ENCODE measurements around the gene UFL1. TPM values are rescaled to one million over a fixed set of nuclear protein-coding genes. Genes with fewer than 3 reads are reported as not detected.

UFL1 gene
- total RNA-seq, 1 donor from 2014 or later, result 39.5 TPM

DNA sequence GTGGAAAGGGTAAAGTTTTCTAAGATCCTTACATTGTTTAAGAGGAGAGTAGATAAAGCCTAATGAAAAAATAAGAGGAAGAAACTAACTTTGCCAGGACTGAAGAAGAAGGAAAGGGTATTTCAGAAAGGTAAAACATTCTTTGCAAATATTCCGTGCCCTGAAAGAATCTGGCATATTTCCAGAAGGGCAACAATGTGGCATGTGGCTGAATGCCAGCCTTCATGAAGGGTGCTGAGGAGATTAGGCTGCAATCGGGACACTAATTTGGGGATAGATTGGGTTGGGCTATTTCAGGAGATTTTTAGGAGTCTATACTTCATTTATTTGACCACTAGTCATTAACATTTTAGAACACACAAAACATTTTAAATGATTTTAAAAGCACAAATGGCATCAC, 16.2 kb upstream of the UFL1 start:
- Mint-ChIP-seq H3K27ac (no peak overlapping the region), H3K36me3 (peaks cover 48% of the 10 kb centered on the region), H3K4me1 (no peaks in the 10 kb centered on the region), H3K27me3 (ENCODE audit: low read depth) (no peaks in the 10 kb centered on the region), H3K4me3 (no peak overlapping the region), H3K9me3 (peaks cover 48% of the 10 kb centered on the region)
- no peak for DNase-seq (ENCODE audit: low spot score in 2 of 2, unreplicated experiment in 2 of 2)
- TF ChIP-seq, protein P1, sequence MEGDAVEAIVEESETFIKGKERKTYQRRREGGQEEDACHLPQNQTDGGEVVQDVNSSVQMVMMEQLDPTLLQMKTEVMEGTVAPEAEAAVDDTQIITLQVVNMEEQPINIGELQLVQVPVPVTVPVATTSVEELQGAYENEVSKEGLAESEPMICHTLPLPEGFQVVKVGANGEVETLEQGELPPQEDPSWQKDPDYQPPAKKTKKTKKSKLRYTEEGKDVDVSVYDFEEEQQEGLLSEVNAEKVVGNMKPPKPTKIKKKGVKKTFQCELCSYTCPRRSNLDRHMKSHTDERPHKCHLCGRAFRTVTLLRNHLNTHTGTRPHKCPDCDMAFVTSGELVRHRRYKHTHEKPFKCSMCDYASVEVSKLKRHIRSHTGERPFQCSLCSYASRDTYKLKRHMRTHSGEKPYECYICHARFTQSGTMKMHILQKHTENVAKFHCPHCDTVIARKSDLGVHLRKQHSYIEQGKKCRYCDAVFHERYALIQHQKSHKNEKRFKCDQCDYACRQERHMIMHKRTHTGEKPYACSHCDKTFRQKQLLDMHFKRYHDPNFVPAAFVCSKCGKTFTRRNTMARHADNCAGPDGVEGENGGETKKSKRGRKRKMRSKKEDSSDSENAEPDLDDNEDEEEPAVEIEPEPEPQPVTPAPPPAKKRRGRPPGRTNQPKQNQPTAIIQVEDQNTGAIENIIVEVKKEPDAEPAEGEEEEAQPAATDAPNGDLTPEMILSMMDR (IDR thresholded peaks at IDR 0.05; ENCODE audit: unreplicated experiment), result no peak

DNA sequence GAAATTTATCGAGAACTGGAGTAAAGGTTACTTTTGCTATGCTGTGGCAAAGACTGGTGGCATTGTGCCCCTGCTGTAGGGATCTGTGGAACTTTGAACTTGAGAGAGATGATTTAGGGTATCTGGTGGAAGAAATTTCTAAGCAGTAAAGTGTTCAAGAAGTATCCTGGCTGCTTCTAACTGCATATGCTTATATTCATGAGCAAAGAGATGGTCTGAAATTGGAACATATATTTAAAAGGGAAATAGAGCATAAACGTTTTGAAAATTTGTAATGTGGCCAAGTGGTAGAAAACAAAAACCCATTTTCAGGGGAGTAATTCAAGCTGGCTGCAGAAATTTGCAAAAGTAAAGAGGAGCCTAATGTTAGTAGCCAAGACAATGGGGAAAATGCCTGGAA, 12.3 kb upstream of the UFL1 start:
- H3K4me3 Mint-ChIP-seq, result no peak overlapping the region
- H3K36me3 Mint-ChIP-seq, result peaks cover 48% of the 10 kb centered on the region
- no peak overlapping the region for H3K27ac Mint-ChIP-seq
- H3K9me3 Mint-ChIP-seq, result peaks cover 38% of the 10 kb centered on the region
- no peaks in the 10 kb centered on the region for H3K27me3 Mint-ChIP-seq (ENCODE audit: low read depth)
- TF ChIP-seq, protein P1 (IDR thresholded peaks at IDR 0.05; ENCODE audit: unreplicated experiment), result no peak
- no peak for DNase-seq (ENCODE audit: low spot score in 2 of 2, unreplicated experiment in 2 of 2)
- H3K4me1 Mint-ChIP-seq, result peaks cover 6% of the 10 kb centered on the region

DNA sequence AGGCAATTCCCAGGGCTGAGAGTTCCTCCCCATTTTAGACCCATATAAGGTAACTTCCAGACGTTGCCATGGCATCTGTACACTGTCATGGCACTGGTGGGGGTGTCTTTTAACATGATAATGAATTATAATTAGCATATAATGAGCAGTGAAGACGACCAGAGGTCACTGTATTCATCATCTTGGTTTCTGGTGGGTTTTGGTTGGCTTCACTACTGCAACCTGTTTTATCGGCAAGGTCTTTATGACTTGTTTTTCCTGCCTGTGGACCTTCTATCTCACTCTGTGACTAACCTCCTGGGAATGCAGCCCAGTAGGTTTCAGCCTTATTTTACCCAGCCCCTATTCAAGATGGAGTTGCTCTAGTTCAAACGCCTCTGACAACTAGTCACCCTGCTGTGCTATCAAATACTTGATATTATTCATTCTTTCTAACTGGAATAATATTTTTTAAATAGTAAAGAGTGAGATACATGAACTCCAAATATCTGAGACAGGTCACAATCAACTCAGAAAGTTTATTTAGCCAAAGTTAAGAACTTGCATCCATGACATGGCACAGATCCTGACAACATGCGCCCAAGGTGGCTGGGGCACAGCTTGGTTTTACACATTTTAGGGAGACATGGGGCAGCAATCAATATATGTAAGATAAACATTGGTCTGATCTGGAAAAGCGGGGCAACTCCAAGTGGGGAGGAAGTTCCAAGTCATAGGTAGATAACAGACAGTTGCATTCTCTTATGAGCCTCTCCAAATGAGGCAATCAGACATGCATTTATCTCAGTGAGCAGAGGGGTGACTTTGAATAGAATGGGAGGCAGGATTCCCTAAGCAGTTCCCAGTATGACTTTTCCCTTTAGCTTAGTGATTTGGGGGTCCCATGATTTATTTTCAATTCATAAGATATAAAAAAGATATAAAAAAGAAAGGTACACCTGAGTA, 1.2 kb upstream of the UFL1 start:
- peak in 1 of 2 experiments; percentile 56 for DNase-seq (ENCODE audit: low spot score in 2 of 2, unreplicated experiment in 2 of 2)
- Mint-ChIP-seq H3K27me3 (ENCODE audit: low read depth) (no peaks in the 10 kb centered on the region), H3K4me1 (peaks cover 49% of the 10 kb centered on the region)

DNA sequence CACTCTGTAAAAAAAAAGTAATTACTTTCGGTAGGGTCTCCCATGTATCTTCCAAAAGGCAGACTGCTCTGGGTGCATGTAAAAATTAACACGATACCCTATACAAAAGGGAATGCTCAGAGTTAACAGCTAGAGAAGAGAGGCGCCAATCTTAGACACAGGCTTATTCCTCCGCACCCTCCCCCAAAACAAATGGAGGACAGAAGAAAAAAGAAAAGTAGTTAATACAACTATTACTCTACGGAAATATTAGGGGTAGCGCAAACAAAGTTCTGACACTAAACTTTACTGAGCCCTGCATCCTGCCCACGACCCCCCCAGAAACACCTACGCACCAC, 331 bp upstream of the UFL1 start:
- TF ChIP-seq, protein P1 (IDR thresholded peaks at IDR 0.05; ENCODE audit: unreplicated experiment), result no peak
- H3K27me3 Mint-ChIP-seq (ENCODE audit: low read depth), result no peaks in the 10 kb centered on the region
- no peak for DNase-seq (ENCODE audit: low spot score in 2 of 2, unreplicated experiment in 2 of 2)
- peaks cover 43% of the 10 kb centered on the region for H3K4me1 Mint-ChIP-seq
- peak overlapping the region; percentile 98 for H3K4me3 Mint-ChIP-seq
- H3K9me3 Mint-ChIP-seq, result no peaks in the 10 kb centered on the region
- peak overlapping the region; percentile 100 for H3K27ac Mint-ChIP-seq
- peaks cover 7% of the 10 kb centered on the region for H3K36me3 Mint-ChIP-seq

More for the DNA sequence above, 1.2 kb upstream of the UFL1 start:
- TF ChIP-seq, protein P1 (IDR thresholded peaks at IDR 0.05; ENCODE audit: unreplicated experiment), result no peak
- peak overlapping the region; percentile 98 for H3K4me3 Mint-ChIP-seq
- peaks cover 4% of the 10 kb centered on the region for H3K36me3 Mint-ChIP-seq
- H3K9me3 Mint-ChIP-seq, result no peaks in the 10 kb centered on the region
- peak overlapping the region; percentile 100 for H3K27ac Mint-ChIP-seq

DNA sequence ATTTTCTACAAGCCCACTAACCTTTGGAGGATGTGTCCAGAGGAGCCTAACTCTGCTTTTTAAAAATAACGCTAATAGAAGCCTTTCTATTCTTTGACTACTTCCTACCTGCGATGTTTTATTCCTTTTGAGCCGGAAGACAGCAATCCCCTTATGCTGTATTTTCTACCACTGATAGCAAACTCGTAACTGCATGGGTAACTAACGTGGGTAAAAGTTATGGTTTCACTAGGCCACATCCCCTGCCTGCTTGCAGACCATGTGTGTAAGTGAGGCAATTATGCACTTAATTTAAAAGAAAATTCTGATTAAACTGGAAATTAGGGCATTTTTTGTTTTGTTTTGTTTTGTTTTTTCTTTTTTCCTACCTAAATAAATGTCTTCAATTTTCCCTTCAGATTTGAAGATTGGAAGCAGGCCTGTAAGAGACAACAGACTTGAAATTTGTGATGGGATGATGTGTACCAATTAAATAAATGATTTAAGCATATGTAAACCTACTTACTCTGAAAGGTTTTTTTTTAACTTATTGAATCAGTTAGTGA, 931 bp downstream of the UFL1 start:
- Mint-ChIP-seq H3K36me3 (peaks cover 14% of the 10 kb centered on the region), H3K27ac (peak overlapping the region; percentile 100), H3K4me1 (peaks cover 49% of the 10 kb centered on the region), H3K9me3 (no peaks in the 10 kb centered on the region), H3K27me3 (ENCODE audit: low read depth) (no peaks in the 10 kb centered on the region), H3K4me3 (peak overlapping the region; percentile 98)
- TF ChIP-seq, protein P1 (IDR thresholded peaks at IDR 0.05; ENCODE audit: unreplicated experiment), result no peak
- DNase-seq (ENCODE audit: low spot score in 2 of 2, unreplicated experiment in 2 of 2), result no peak
